HepG2 (cell line): ENCODE results near the gene ZNF556. TPM values are rescaled to one million over a fixed set of nuclear protein-coding genes. Genes with fewer than 3 reads are reported as not detected.

Experiments used
- AGO1 ChIP-seq: fragments of 200-400 bp; formaldehyde crosslinking; IDR thresholded peaks from 2 replicates; pipeline ENCODE4 v1.6.1; 2017; ENCODE audit warnings: mild to moderate bottlenecking, low read depth, low read length, moderate library complexity; ENCODE audit not compliant: poor library complexity, severe bottlenecking
- FOSL2 ChIP-seq: sonication (generic); formaldehyde crosslinking; IDR thresholded peaks from 2 replicates; pipeline ENCODE4 v1.4.0; 2020; ENCODE audit warnings: missing genetic modification reagents
- HES4 ChIP-seq: sonication (generic); formaldehyde crosslinking; IDR thresholded peaks from 2 replicates; pipeline ENCODE4 v1.9.0; 2021; ENCODE audit warnings: mild to moderate bottlenecking, missing genetic modification reagents, borderline replicate concordance
- KDM6A ChIP-seq: IDR thresholded peaks from 2 replicates; pipeline ENCODE4 v1.6.1; 2016; ENCODE audit warnings: low read depth
- KLF15 ChIP-seq: sonication (generic); formaldehyde crosslinking; IDR thresholded peaks from 2 replicates; pipeline ENCODE4 v1.8.1; 2023; ENCODE audit warnings: borderline replicate concordance, mild to moderate bottlenecking, inconsistent platforms, missing genetic modification reagents, mixed read lengths
- NFYC ChIP-seq: IDR thresholded peaks from 2 replicates; pipeline ENCODE4 v1.6.1; 2016; ENCODE audit warnings: missing genetic modification reagents, missing compliant biosample characterization
- ZBTB8A ChIP-seq: sonication (generic); formaldehyde crosslinking; IDR thresholded peaks from 2 replicates; pipeline ENCODE4 v1.4.0; 2020; ENCODE audit warnings: mild to moderate bottlenecking, low read depth, missing genetic modification reagents, borderline replicate concordance
- ZC3H13 ChIP-seq: sonication (generic); formaldehyde crosslinking; IDR thresholded peaks from 2 replicates; pipeline ENCODE4 v1.8.1; 2023; ENCODE audit warnings: mild to moderate bottlenecking, missing genetic modification reagents, moderate library complexity
- ZNF607 ChIP-seq: sonication (generic); formaldehyde crosslinking; IDR thresholded peaks from 2 replicates; pipeline ENCODE4 v1.5.1; 2020; ENCODE audit warnings: missing genetic modification reagents, mild to moderate bottlenecking, borderline replicate concordance
- ZNF737 ChIP-seq: sonication (generic); formaldehyde crosslinking; IDR thresholded peaks from 2 replicates; pipeline ENCODE4 v1.5.0; 2020; ENCODE audit warnings: missing genetic modification reagents, mild to moderate bottlenecking, borderline replicate concordance
- polyA plus RNA-seq, 8 experiments: library from polyadenylated mRNA; depleted of rRNA in 3 of 8; stranded (reverse) in 7 of 8; unstranded in 1 of 8; fragments of >200 nt; fragmentation: Illumina TruSeq in 4 of 8; extraction: Trizol in 4 of 8; gene quantifications; 2 replicates each; pipeline versions ENCODE4 v1.2.1 to v1.2.3, GENCODE V29; 2011 to 2016; ENCODE audit warnings: low read depth in 4 of 8, missing spikeins in 1 of 8, mixed read lengths in 1 of 8; ENCODE audit not compliant: insufficient read depth in 1 of 8
- total RNA-seq, 5 experiments: library from RNA; depleted of rRNA; stranded (reverse); fragments of >200 nt; fragmentation: Illumina TruSeq; extraction: Trizol; gene quantifications; 2 replicates each; pipeline ENCODE4 v1.2.3, GENCODE V29; 2016; ENCODE audit warnings: low read depth in 1 of 5
- TF ChIP-seq, protein P1 (sequence below), 2 experiments: sonication (generic) in 1 of 2; formaldehyde crosslinking in 1 of 2; IDR thresholded peaks; 2 replicates each; pipeline versions ENCODE4 v1.4.0 to v1.6.1; 2016 to 2020; ENCODE audit warnings: borderline replicate concordance in 1 of 2, low read depth in 1 of 2, mild to moderate bottlenecking in 1 of 2, missing genetic modification reagents in 1 of 2
- TF ChIP-seq, protein P2 (sequence below): sonication (generic); formaldehyde crosslinking; IDR thresholded peaks from 2 replicates; pipeline ENCODE4 v1.8.0; 2022; ENCODE audit warnings: mild to moderate bottlenecking, missing genetic modification reagents, moderate library complexity
- TF ChIP-seq, protein P3 (sequence below): sonication (generic); formaldehyde crosslinking; IDR thresholded peaks from 2 replicates; pipeline ENCODE4 v1.4.0; 2020; ENCODE audit warnings: missing genetic modification reagents, mild to moderate bottlenecking, borderline replicate concordance
- TF ChIP-seq, protein P4 (sequence below): IDR thresholded peaks from 2 replicates; pipeline ENCODE4 v1.6.1; 2016; ENCODE audit warnings: low read depth, control low read depth
- TF ChIP-seq, protein P5 (sequence below): sonication (generic); formaldehyde crosslinking; IDR thresholded peaks from 2 replicates; pipeline ENCODE4 v1.8.1; 2023; ENCODE audit warnings: mild to moderate bottlenecking, inconsistent platforms, moderate library complexity, missing genetic modification reagents, borderline replicate concordance

ZNF556 gene
- total and polyA plus RNA-seq, 2 of the 13 experiments (the other 11 are each of a cell fraction or from before 2014, with no cell fraction given) = 4.2 to 28.6 TPM

DNA sequence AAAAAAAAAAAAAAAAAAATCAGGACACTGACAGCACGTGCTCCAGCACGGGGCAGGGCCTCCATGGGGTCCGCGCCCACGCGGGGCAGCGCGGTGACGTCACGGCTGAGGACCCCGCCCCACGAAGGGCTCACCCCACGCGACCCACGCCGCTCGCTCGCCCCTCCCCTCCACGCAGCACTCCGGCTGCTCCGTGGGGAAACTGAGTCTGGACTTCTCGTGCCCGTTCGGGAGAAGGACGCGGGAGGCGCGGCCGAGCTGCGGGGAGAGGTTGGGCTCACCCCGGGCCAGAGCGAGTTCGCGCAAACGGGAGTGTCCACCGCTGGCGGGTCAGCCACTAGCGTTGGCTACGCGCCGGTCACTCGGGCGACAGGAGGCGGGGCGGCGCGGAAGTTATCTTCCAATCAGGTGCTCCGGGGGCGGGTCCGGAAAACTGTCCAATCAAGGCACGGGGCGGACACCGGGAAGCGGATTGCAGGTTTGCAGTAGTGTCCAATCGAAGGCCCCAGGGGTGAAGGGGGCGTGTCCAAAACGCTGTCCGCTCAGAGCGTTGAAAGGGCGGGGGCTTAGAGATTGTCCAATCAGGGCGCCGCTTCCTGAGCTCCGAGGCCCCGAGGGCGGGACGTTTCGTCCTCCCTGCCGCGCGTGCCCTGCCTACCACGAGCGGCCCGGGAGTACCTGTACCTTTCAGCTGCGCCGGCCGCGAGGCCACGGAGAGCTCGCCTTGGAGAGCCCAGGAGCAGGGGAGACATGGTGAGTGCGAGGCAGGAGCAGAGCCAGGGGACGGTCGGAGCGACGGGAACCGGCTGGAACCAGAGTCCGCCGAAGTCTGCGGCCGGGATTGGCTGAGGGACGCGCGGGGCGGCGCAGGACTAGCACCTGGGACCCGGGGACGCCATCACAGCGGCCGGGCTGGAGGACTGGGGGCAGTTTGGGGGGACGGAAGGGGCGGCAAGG lies 33.4 kb downstream of the ZNF556 start, which contains the start of gene ZNF57 (continued):
- TF ChIP-seq, protein P1, sequence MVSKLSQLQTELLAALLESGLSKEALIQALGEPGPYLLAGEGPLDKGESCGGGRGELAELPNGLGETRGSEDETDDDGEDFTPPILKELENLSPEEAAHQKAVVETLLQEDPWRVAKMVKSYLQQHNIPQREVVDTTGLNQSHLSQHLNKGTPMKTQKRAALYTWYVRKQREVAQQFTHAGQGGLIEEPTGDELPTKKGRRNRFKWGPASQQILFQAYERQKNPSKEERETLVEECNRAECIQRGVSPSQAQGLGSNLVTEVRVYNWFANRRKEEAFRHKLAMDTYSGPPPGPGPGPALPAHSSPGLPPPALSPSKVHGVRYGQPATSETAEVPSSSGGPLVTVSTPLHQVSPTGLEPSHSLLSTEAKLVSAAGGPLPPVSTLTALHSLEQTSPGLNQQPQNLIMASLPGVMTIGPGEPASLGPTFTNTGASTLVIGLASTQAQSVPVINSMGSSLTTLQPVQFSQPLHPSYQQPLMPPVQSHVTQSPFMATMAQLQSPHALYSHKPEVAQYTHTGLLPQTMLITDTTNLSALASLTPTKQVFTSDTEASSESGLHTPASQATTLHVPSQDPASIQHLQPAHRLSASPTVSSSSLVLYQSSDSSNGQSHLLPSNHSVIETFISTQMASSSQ (IDR thresholded peaks at IDR 0.05; ENCODE audit: low read depth) = no peak
- TF ChIP-seq, protein P1 (CRISPR knock-in tag; IDR thresholded peaks at IDR 0.05; ENCODE audit: borderline replicate concordance) = no peak
- TF ChIP-seq FOSL2 (CRISPR knock-in tag) (no peak), AGO1 (no peak), KDM6A (CRISPR knock-in tag) (no peak), ZNF737 (CRISPR knock-in tag) (no peak), ZC3H13 (CRISPR knock-in tag) (no peak), ZBTB8A (no peak), NFYC (CRISPR knock-in tag) (peak; percentile 93), HES4 (CRISPR knock-in tag) (no peak), KLF15 (CRISPR knock-in tag) (no peak; the same call in 1 of the 2 replicates), ZNF607 (CRISPR knock-in tag) (no peak)
- TF ChIP-seq, protein P2, sequence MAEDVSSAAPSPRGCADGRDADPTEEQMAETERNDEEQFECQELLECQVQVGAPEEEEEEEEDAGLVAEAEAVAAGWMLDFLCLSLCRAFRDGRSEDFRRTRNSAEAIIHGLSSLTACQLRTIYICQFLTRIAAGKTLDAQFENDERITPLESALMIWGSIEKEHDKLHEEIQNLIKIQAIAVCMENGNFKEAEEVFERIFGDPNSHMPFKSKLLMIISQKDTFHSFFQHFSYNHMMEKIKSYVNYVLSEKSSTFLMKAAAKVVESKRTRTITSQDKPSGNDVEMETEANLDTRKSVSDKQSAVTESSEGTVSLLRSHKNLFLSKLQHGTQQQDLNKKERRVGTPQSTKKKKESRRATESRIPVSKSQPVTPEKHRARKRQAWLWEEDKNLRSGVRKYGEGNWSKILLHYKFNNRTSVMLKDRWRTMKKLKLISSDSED (CRISPR knock-in tag) = 0 out of 2 replicates have a peak, but pooled peaks have one; percentile 64
- TF ChIP-seq, protein P3, sequence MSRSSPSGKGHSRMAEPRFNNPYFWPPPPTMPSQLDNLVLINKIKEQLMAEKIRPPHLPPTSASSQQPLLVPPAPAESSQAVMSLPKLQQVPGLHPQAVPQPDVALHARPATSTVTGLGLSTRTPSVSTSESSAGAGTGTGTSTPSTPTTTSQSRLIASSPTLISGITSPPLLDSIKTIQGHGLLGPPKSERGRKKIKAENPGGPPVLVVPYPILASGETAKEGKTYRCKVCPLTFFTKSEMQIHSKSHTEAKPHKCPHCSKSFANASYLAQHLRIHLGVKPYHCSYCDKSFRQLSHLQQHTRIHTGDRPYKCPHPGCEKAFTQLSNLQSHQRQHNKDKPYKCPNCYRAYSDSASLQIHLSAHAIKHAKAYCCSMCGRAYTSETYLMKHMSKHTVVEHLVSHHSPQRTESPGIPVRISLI (CRISPR knock-in tag) = peak; percentile 94
- TF ChIP-seq, protein P4, sequence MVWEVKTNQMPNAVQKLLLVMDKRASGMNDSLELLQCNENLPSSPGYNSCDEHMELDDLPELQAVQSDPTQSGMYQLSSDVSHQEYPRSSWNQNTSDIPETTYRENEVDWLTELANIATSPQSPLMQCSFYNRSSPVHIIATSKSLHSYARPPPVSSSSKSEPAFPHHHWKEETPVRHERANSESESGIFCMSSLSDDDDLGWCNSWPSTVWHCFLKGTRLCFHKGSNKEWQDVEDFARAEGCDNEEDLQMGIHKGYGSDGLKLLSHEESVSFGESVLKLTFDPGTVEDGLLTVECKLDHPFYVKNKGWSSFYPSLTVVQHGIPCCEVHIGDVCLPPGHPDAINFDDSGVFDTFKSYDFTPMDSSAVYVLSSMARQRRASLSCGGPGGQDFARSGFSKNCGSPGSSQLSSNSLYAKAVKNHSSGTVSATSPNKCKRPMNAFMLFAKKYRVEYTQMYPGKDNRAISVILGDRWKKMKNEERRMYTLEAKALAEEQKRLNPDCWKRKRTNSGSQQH (CRISPR knock-in tag) = peak; percentile 59; the same call in 1 of the 2 replicates
- TF ChIP-seq, protein P5, sequence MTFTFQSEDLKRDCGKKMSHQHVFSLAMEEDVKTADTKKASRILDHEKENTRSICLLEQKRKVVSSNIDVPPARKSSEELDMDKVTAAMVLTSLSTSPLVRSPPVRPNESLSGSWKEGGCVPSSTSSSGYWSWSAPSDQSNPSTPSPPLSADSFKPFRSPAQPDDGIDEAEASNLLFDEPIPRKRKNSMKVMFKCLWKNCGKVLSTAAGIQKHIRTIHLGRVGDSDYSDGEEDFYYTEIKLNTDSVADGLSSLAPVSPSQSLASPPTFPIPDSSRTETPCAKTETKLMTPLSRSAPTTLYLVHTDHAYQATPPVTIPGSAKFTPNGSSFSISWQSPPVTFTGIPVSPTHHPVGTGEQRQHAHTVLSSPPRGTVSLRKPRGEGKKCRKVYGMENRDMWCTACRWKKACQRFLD (CRISPR knock-in tag) = no peak
